K562 (cell line): ENCODE measurements around the gene MAN1A1. TPM values are rescaled to one million over a fixed set of nuclear protein-coding genes. Genes with fewer than 3 reads are reported as not detected.
A peak's percentile ranks its signal among the peaks of the same experiment; 100 is the strongest.

Experiments
- ARID2 ChIP-seq: fragments of 450-650 bp; IDR thresholded peaks from 2 replicates; pipeline ENCODE4 v1.6.1; 2017; ENCODE audit warnings: antibody characterized with exemption, mild to moderate bottlenecking
- CBX3 ChIP-seq, 2 experiments: IDR thresholded peaks; 1 replicate in 1 of 2; 2 replicates in 1 of 2; pipeline ENCODE4 v1.6.1; 2012; ENCODE audit warnings: inconsistent platforms in 2 of 2, low read length in 2 of 2, borderline replicate concordance in 1 of 2, control low read depth in 1 of 2
- CHAMP1 ChIP-seq: fragments of 450-650 bp; IDR thresholded peaks from 2 replicates; pipeline ENCODE4 v1.6.1; 2016; ENCODE audit warnings: mild to moderate bottlenecking
- CREB3 ChIP-seq: fragments of 450-650 bp; conservative IDR thresholded peaks from 2 replicates; pipeline ENCODE4 v1.6.1; 2016; ENCODE audit warnings: missing genetic modification characterization, low read depth, mild to moderate bottlenecking, missing compliant biosample characterization, moderate library complexity
- DEAF1 ChIP-seq: fragments of 450-650 bp; formaldehyde crosslinking; IDR thresholded peaks from 2 replicates; pipeline ENCODE4 v1.4.0; 2020; ENCODE audit warnings: mild to moderate bottlenecking, moderate library complexity
- DPF2 ChIP-seq: fragments of 450-650 bp; IDR thresholded peaks from 2 replicates; pipeline ENCODE4 v1.6.1; 2016
- FOXJ2 ChIP-seq: fragments of 200-800 bp; sonication (Bioruptor generic); IDR thresholded peaks from 2 replicates; pipeline ENCODE4 v1.6.1; 2016; ENCODE audit warnings: missing genetic modification characterization, missing compliant biosample characterization
- HEY1 ChIP-seq: fragments of 250-450 bp; sonication (Bioruptor Pico); IDR thresholded peaks from 2 replicates; pipeline ENCODE4 v1.5.0; 2020; ENCODE audit warnings: mild to moderate bottlenecking, moderate library complexity, borderline replicate concordance
- HMGXB4 ChIP-seq: sonication (generic); formaldehyde crosslinking; IDR thresholded peaks from 2 replicates; pipeline ENCODE4 v1.8.1; 2023; ENCODE audit warnings: mild to moderate bottlenecking, missing genetic modification reagents
- KDM4B ChIP-seq, 2 experiments: fragments of 450-650 bp in 1 of 2; sonication (generic) in 1 of 2; IDR thresholded peaks; 2 replicates each; pipeline ENCODE4 v1.6.1; 2016 to 2017; ENCODE audit warnings: borderline replicate concordance in 2 of 2, antibody characterized with exemption in 1 of 2, low read depth in 1 of 2, mild to moderate bottlenecking in 1 of 2
- LARP7 ChIP-seq: fragments of 450-650 bp; IDR thresholded peaks from 2 replicates; pipeline ENCODE4 v1.6.1; 2016
- RNF2 ChIP-seq: sonication (generic); IDR thresholded peaks from 2 replicates; pipeline ENCODE4 v1.6.1; 2016
- TAF1 ChIP-seq: IDR thresholded peaks from 2 replicates; pipeline ENCODE4 v1.6.1; 2011; ENCODE audit warnings: mild to moderate bottlenecking, low read length, moderate library complexity; ENCODE audit not compliant: insufficient read depth, control insufficient read depth, severe bottlenecking; ENCODE audit errors: extremely low read depth
- TAF9B ChIP-seq: fragments of 450-650 bp; IDR thresholded peaks from 2 replicates; pipeline ENCODE4 v1.6.1; 2018; ENCODE audit warnings: mild to moderate bottlenecking; ENCODE audit not compliant: partially characterized antibody
- TBP ChIP-seq: optimal IDR thresholded peaks from 2 replicates; pipeline ENCODE3; 2011; ENCODE audit warnings: low read depth, low read length, improper control_type of control experiment
- TEAD2 ChIP-seq: fragments of 450-650 bp; IDR thresholded peaks from 2 replicates; pipeline ENCODE4 v1.6.1; 2016; ENCODE audit warnings: missing genetic modification characterization, control low read depth, missing compliant biosample characterization
- ZSCAN29 ChIP-seq: fragments of 450-650 bp; IDR thresholded peaks from 2 replicates; pipeline ENCODE4 v1.6.1; 2017
- polyA plus RNA-seq, 8 experiments: library from polyadenylated mRNA; depleted of rRNA in 4 of 8; stranded (reverse) in 5 of 8; unstranded in 3 of 8; fragments of >200 nt; fragmentation: Nextera tagmentation in 2 of 8; fragmentation: Illumina TruSeq in 1 of 8; extraction: Ambion mirVana in 2 of 8; extraction: Trizol in 1 of 8; gene quantifications; 2 replicates each; pipeline versions ENCODE4 v1.2.1 to v1.2.3, GENCODE V29; 2011 to 2014; ENCODE audit warnings: inconsistent platforms in 1 of 8, missing spikeins in 1 of 8
- total RNA-seq, 7 experiments: library from RNA; depleted of rRNA in 6 of 7; stranded (reverse); fragments of >200 nt in 6 of 7; fragmentation: Illumina TruSeq in 2 of 7; extraction: Trizol in 2 of 7; gene quantifications; 2 replicates each; pipeline versions ENCODE4 v1.2.1 to v1.2.3, GENCODE V29; 2011 to 2021; ENCODE audit warnings: low replicate concordance in 1 of 7

Gene MAN1A1
- total and polyA plus RNA-seq, 9 of the 15 experiments (the other 6 are each of a cell fraction or from before 2014, with no cell fraction given) = 24.5 to 78.4 (median 59.7) TPM

GRCh38 chr6:119347466-119348095 is 2.0 kb downstream of the MAN1A1 start (continued):
- 0 out of 2 replicates have a peak, but pooled peaks have one; percentile 22 for TF ChIP-seq CHAMP1
- no peak for TF ChIP-seq KDM4B (IDR thresholded peaks at IDR 0.05; ENCODE audit: borderline replicate concordance in 2 of 2, low read depth in 1 of 2)
- TF ChIP-seq CBX3 (IDR thresholded peaks at IDR 0.05; ENCODE audit: borderline replicate concordance in 1 of 2, low read length in 2 of 2) = no peak
- TF ChIP-seq DEAF1 (CRISPR knock-in tag) = peak; percentile 36; the same call in 1 of the 2 replicates
- TF ChIP-seq FOXJ2 (tag) = no peak
- TF ChIP-seq DPF2 = 0 out of 2 replicates have a peak, but pooled peaks have one; percentile 26
- 0 out of 2 replicates have a peak, but pooled peaks have one; percentile 43 for TF ChIP-seq RNF2
- TF ChIP-seq TAF1 = peak; percentile 27
- TF ChIP-seq TAF9B = peak; percentile 53
- no peak for TF ChIP-seq CREB3 (tag)
- TF ChIP-seq ZSCAN29 = no peak
- no peak for TF ChIP-seq HMGXB4
- TF ChIP-seq TEAD2 (tag) = no peak
- TF ChIP-seq TBP = peak; percentile 23
- no peak for TF ChIP-seq LARP7
- TF ChIP-seq ARID2 = no peak
- TF ChIP-seq HEY1 (CRISPR knock-in tag) = no peak
